ENCODE data around the gene SSR1.

Gene SSR1

GRCh38 chr6:7317538-7317937, 4.5 kb upstream of the SSR1 start:
- DNase-seq (ENCODE audit: low spot score): no peak

GRCh38 chr6:7316658-7317533, 3.9 kb upstream of the SSR1 start:
- no peak for DNase-seq (ENCODE audit: low spot score)

DNA sequence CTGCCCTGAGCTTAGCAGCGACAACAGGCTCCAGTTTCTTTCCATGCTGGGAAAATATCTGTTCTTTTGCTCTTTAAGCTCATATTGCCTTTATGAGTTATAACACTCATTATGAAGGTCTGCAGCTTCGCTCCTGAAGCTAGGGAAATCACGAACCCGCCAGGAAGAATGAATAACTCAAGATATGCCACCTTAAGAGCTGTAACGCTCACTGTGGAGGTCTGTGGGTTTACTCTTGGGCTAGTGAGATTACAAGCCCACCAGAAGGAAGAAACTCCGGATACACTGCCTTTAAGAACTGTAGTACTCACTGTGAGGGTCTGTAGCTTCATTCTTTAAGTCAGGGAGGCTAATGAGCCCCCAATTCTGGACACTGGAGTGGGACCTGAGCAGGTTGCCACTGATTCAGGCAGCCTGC, 3.0 kb upstream of the SSR1 start:
- DNase-seq (ENCODE audit: low spot score): no peak

DNA sequence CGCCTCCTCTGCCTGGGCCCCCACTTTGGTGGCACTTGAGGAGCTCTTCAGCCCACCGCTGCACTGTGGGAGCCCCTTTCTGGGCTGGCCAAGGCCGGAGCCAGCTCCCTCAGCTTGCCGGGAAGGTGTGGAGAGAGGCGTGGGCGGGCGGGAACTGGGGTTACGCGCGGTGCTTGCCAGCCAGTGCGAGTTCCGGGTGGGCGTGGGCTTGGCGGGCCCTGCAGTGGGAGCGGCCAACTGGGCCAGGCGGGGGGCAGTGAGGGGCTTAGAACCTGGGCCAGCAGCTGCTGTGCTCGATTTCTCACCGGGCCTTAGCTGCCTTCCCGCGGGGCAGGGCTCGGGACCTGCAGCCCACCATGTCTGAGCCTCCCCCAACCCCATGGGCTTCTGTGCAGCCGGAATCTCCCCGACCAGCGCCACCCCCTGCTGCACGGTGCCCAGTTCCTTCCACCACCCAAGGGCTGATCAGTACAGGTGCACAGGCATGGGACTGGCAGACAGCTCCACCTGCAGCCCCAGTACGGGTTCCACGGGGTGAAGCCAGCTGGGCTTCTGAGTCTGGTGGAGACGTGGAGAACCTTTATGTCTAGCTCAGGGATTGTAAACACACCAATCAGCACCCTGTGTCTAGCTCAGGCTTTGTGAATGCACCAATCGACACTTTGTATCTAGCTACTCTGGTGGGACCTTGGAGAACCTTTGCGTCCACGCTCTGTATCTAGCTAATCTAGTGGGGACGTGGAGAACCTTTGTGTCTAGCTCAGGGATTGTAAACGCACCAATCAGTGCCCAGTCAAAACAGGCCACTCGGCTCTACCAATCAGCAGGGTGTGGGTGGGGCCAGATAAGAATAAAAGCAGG, 2.3 kb upstream of the SSR1 start:
- peak; percentile 69 for DNase-seq (ENCODE audit: low spot score)

- DNase-seq (ENCODE audit: low spot score): no peak
Observed at GRCh38 chr6:7314414-7314813, 1.4 kb upstream of the SSR1 start.

- DNase-seq (ENCODE audit: low spot score): no peak
Observed at GRCh38 chr6:7313505-7314165, 636 bp upstream of the SSR1 start.

GRCh38 chr6:7311917-7312615, 933 bp downstream of the SSR1 start:
- DNase-seq (ENCODE audit: low spot score): no peak

GRCh38 chr6:7311176-7311575, 1.8 kb downstream of the SSR1 start:
- DNase-seq (ENCODE audit: low spot score): no peak

- DNase-seq (ENCODE audit: low spot score): no peak
Observed at GRCh38 chr6:7309050-7309449, 3.9 kb downstream of the SSR1 start.

DNA sequence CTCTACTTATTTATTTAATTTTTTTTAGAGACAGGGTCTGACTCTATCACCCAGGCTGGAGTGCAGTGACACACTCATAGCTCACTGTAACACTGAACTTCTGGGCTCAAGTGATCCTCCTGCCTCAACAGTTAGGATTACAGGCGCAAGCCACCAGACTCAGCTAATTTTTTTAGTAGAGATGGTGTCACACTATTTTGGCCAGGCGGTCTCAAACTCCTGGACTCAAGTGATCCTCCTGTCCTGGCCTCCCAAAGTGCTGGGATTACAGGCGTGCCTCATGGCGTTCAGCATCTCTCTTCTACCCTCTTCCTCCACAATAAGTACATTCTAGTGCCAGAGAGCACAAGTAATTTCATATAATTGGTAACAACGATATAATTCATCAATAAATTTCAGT, 5.5 kb downstream of the SSR1 start:
- no peak for DNase-seq (ENCODE audit: low spot score)

DNA sequence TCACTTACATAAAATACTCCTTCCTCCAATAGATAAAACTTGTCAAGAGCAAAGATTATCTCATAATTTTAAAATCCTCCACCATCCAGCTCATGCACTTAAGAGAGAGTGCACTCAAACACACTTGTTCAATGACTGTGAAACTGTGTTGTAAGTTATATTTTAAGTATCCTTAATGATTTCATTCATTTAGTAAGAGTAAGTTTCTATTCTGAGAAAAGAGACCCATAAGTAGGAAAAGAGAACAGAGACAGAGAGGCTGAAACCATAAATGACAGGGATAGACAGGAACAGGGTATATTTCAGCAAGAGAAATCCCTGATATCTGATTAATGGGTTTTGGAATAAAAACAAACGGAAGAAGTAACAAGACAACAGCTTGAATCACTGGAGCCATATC, 8.2 kb downstream of the SSR1 start:
- DNase-seq (ENCODE audit: low spot score): no peak

DNA sequence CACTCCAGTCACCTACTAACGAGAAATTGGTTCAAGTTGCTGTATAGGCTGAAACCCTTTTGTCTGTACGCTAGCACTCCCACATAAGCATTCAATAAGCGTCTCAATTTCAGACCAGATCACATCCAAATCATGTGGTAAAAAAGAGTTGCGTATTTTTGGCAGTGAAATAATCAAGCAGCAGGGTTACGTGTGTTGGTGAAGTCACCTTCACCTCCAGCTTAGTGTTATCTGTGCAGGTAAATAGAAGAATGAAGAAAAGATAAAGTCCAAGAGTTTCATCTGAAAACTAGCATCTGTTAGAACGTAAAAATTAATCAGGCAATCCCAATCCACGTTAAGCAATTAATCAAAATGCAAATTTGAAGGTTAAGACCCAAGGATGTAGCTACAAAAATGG, 11.3 kb downstream of the SSR1 start:
- no peak for DNase-seq (ENCODE audit: low spot score)

DNA sequence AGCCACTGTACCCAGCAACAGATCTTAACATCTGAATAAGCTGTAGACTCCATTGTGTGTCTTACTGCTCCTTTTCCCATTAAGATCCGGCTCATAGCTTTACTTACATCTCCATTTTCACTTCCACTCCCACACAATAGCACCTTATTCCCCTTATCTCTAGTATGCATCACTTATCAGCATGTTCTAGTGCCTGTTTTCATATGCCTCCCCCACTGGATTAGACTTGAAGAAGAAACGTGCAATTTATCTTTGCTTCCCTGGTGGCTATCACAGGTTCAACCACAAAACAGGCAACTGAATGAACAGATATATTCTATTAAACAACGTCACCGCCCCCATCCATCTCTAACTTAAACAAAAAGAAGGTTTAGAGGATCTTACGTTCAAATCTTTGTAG, 12.1 kb downstream of the SSR1 start:
- DNase-seq (ENCODE audit: low spot score): no peak

GRCh38 chr6:7298113-7298512, 14.9 kb downstream of the SSR1 start:
- no peak for DNase-seq (ENCODE audit: low spot score)

- no peak for DNase-seq (ENCODE audit: low spot score)
Observed at GRCh38 chr6:7296602-7297001, 16.4 kb downstream of the SSR1 start.

DNA sequence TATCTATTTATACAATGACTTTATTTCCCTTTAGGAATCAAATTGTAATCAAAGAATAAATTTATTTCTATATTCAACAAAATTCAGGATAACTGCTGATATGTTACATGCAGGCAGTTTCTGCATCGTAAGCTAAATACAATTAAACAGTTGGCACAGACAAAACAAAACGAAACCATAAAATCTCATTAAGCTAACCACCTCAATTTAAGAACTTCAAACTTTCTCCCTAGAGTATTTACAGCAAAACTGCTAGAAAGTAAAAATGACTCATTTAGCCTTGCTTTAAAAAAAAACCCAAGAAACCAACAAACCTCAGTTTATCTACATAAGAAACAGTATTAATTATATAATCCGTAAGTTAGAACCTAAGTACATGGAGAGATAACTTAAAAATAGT, 17.1 kb downstream of the SSR1 start:
- no peak for DNase-seq (ENCODE audit: low spot score)

- no peak for DNase-seq (ENCODE audit: low spot score)
Observed at GRCh38 chr6:7292596-7293255, 20.3 kb downstream of the SSR1 start.

DNA sequence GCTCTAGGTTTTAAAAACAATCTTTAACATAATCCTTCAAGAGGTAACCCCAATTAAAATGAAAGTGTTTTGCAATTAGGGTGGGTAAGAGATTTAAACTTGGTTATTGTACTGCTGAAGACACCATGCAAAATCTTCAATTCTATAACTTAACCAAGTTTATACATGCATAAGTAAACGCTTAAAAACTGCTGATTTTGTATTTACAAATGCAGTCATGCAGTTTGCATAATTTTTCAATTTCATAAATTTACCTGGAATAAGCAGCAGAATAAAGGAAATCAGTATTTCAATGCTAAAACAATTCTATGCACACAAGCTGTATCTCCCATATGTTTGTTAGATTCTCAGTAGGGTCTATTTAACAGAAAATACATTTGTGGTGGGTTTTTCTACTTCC, 22.9 kb downstream of the SSR1 start:
- no peak for DNase-seq (ENCODE audit: low spot score)

DNA sequence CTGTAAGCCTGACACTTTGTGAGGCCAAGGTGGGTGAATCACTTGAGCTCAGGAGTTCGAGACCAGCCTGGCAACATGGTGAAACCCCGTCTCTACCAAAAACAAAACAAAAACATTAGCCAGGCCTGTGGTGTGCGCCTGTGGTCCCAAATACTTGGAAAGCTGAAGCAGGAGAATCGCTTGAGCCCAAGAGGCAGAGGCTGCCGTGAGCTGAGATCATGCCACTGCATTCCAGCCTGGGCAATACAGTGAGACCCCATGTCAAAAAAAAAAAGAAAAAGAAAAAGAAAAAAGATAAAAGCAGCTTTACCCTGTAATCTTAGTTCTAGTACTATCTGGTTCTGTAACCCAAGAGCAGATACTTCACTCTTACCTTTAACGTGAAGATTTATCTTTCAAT, 27.6 kb downstream of the SSR1 start:
- DNase-seq (ENCODE audit: low spot score): no peak

DNA sequence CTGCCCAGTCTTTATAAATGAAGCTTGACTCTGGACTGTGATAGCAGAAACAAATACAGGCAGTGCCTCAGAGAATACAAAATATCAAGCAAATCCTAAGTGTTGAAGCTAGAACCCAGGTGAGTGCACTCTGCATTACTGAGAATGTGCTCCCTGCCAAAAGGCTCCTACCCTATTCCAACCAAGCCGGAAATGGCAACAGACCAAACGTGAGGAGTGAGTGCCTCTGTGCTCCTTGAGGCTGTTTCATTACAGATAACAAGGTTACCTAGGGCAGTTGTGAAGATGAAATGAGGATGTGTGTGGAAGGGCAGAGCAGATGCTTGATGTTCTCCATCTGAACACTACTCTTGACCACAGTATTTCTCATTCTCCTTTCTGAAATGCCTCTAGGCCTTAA, 29.3 kb downstream of the SSR1 start:
- no peak for DNase-seq (ENCODE audit: low spot score)

DNA sequence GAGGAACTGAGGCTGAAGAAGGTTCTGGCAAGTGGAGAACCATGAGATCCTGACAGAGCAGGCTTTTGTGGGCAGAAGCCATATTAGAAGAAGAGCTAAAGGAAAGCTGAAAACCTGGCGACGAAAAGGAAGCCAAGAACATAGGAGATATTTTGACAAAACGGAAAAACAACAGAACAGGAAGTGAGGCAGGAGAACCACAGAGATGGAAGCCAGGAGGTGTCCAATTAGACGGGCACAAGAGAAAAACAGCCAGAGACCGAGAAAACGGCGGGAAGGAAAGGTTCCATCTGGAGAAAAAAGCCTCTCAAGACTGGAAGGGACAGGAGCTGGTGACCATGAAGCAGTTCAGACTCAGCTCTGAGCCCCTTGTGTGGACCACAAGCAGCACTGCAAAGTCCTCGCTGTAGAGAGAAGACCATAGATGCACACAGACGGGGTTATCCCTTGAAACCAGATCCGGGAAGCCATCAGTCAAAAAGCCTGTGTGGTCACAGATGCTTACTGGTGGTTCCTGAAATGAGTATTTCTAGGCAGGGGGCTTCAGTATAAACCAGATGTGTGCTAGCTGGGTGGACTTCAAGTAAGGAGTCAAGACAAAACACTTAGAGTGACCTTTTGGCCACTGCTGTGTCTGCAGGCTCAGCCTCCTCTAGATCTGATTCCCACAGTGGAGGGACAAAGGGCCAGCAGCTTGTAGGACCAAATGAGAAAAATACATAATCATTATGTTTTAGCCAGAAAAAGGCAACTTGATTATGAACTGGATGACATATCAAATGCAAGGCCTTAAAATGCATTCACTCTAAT, 30.7 kb downstream of the SSR1 start:
- no peak for DNase-seq (ENCODE audit: low spot score)
